HEK293 (cell line): ENCODE data around the gene RDX.

Source experiments
- CTCF ChIA-PET: fragments of 350-600 bp; formaldehyde crosslinking; extraction: SDS; loops from one replicate; lab custom pipeline; 2021; ENCODE audit warnings: antibody characterized with exemption; lab: Yijun Ruan, JAX
- POLR2A ChIA-PET: fragments of 300-600 bp; formaldehyde crosslinking; extraction: SDS; loops from one replicate; lab custom pipeline; 2020; ENCODE audit warnings: antibody characterized with exemption, inconsistent platforms; lab: Yijun Ruan, JAX
- H3K27ac ChIP-seq: fragments of 200-500 bp; sonication (Bioruptor generic); 2 replicates; pipeline ENCODE4 v1.5.1; 2014; ENCODE audit warnings: low read depth, low read length, control low read depth, inconsistent platforms; ENCODE audit errors: extremely low read depth
- H3K36me3 ChIP-seq, 2 experiments: fragments of 200-500 bp in 1 of 2; sonication (Bioruptor generic) in 1 of 2; 1 replicate in 1 of 2; 2 replicates in 1 of 2; pipeline ENCODE4 v1.5.1; 2014 to 2017; ENCODE audit warnings: inconsistent platforms in 2 of 2, low read length in 2 of 2; ENCODE audit not compliant: control insufficient read depth in 2 of 2, insufficient read depth in 1 of 2
- H3K4me1 ChIP-seq: fragments of 200-500 bp; sonication (Bioruptor generic); 2 replicates; pipeline ENCODE4 v1.5.1; 2014; ENCODE audit warnings: mild to moderate bottlenecking, low read length, inconsistent platforms; ENCODE audit not compliant: control insufficient read depth, insufficient read depth
- H3K4me3 ChIP-seq: 2 replicates; pipeline ENCODE4 v1.5.1; 2011; ENCODE audit warnings: low read depth, mild to moderate bottlenecking, control low read depth, low read length, moderate library complexity
- H3K9me3 ChIP-seq: fragments of 200-500 bp; sonication (Bioruptor generic); 2 replicates; pipeline ENCODE4 v1.5.1; 2014; ENCODE audit warnings: low read depth, low read length, inconsistent platforms; ENCODE audit not compliant: control insufficient read depth, insufficient read depth
- HIC1 ChIP-seq: fragments of 450-650 bp; formaldehyde crosslinking; IDR thresholded peaks from 2 replicates; pipeline ENCODE4 v1.5.1; 2016; ENCODE audit warnings: missing biosample characterization, missing genetic modification characterization
- IKZF3 ChIP-seq: fragments of 450-650 bp; IDR thresholded peaks from 2 replicates; pipeline ENCODE4 v1.5.0; 2018; ENCODE audit warnings: missing biosample characterization, mild to moderate bottlenecking, missing genetic modification characterization, moderate library complexity
- KLF1 ChIP-seq: fragments of 450-650 bp; formaldehyde crosslinking; IDR thresholded peaks from 2 replicates; pipeline ENCODE4 v1.5.1; 2016; ENCODE audit warnings: missing biosample characterization, missing genetic modification characterization
- MEIS1 ChIP-seq: sonication (generic); formaldehyde crosslinking; IDR thresholded peaks from 2 replicates; pipeline ENCODE4 v1.8.1; 2022; ENCODE audit warnings: missing genetic modification reagents, mild to moderate bottlenecking, borderline replicate concordance
- MYNN ChIP-seq: fragments of 450-650 bp; formaldehyde crosslinking; IDR thresholded peaks from 2 replicates; pipeline ENCODE4 v1.5.1; 2016; ENCODE audit warnings: missing biosample characterization, missing genetic modification characterization, borderline replicate concordance
- REST ChIP-seq: fragments of 450-650 bp; formaldehyde crosslinking; IDR thresholded peaks from 2 replicates; pipeline ENCODE4 v1.5.1; 2016; ENCODE audit warnings: missing biosample characterization, missing genetic modification characterization
- SP3 ChIP-seq: fragments of 450-650 bp; formaldehyde crosslinking; IDR thresholded peaks from 2 replicates; pipeline ENCODE4 v1.5.1; 2016; ENCODE audit warnings: missing biosample characterization, missing genetic modification characterization
- YY2 ChIP-seq: fragments of 450-650 bp; formaldehyde crosslinking; IDR thresholded peaks from 2 replicates; pipeline ENCODE4 v1.5.1; 2016; ENCODE audit warnings: missing biosample characterization, missing genetic modification characterization
- ZNF133 ChIP-seq: fragments of 450-650 bp; formaldehyde crosslinking; IDR thresholded peaks from 2 replicates; pipeline ENCODE4 v1.5.1; 2016; ENCODE audit warnings: missing biosample characterization, missing genetic modification characterization
- ZNF175 ChIP-seq: fragments of 450-650 bp; formaldehyde crosslinking; IDR thresholded peaks from 2 replicates; pipeline ENCODE4 v1.5.1; 2016; ENCODE audit warnings: missing biosample characterization, missing genetic modification characterization
- ZNF2 ChIP-seq: fragments of 450-650 bp; formaldehyde crosslinking; IDR thresholded peaks from 2 replicates; pipeline ENCODE4 v1.5.1; 2016; ENCODE audit warnings: missing biosample characterization, missing genetic modification characterization
- ZNF223 ChIP-seq: fragments of 450-650 bp; formaldehyde crosslinking; IDR thresholded peaks from 2 replicates; pipeline ENCODE4 v1.5.1; 2016; ENCODE audit warnings: missing biosample characterization, missing genetic modification characterization
- ZNF274 ChIP-seq, 2 experiments: fragments of 200-500 bp in 1 of 2; fragments of 450-650 bp in 1 of 2; sonication (Bioruptor generic) in 1 of 2; formaldehyde crosslinking in 1 of 2; IDR thresholded peaks; 2 replicates each; pipeline versions ENCODE4 v1.5.1 to v1.6.1; 2014 to 2016; ENCODE audit warnings: borderline replicate concordance in 1 of 2, inconsistent platforms in 1 of 2, low read length in 1 of 2, missing biosample characterization in 1 of 2, missing genetic modification characterization in 1 of 2
- ZNF416 ChIP-seq: fragments of 450-650 bp; formaldehyde crosslinking; IDR thresholded peaks from 2 replicates; pipeline ENCODE4 v1.5.1; 2016; ENCODE audit warnings: missing biosample characterization, missing genetic modification characterization
- ZNF548 ChIP-seq: fragments of 450-650 bp; formaldehyde crosslinking; IDR thresholded peaks from 2 replicates; pipeline ENCODE4 v1.5.1; 2016; ENCODE audit warnings: missing biosample characterization, missing genetic modification characterization
- ZNF585B ChIP-seq: fragments of 450-650 bp; formaldehyde crosslinking; IDR thresholded peaks from 2 replicates; pipeline ENCODE4 v1.5.1; 2016; ENCODE audit warnings: missing biosample characterization, missing genetic modification characterization
- ZNF596 ChIP-seq: fragments of 450-650 bp; IDR thresholded peaks from 2 replicates; pipeline ENCODE4 v1.5.0; 2018; ENCODE audit warnings: missing biosample characterization, mild to moderate bottlenecking, missing genetic modification characterization, moderate library complexity
- ZNF654 ChIP-seq: fragments of 450-650 bp; formaldehyde crosslinking; IDR thresholded peaks from 2 replicates; pipeline ENCODE4 v1.5.1; 2016; ENCODE audit warnings: low read depth, missing biosample characterization, missing genetic modification characterization
- ZNF76 ChIP-seq: fragments of 450-650 bp; formaldehyde crosslinking; IDR thresholded peaks from 2 replicates; pipeline ENCODE4; 2016; ENCODE audit warnings: low read depth, missing biosample characterization, missing genetic modification characterization, borderline replicate concordance
- TF ChIP-seq, protein P1 (sequence below): fragments of 450-650 bp; formaldehyde crosslinking; IDR thresholded peaks from 2 replicates; pipeline ENCODE4 v1.5.1; 2016; ENCODE audit warnings: missing biosample characterization, missing genetic modification characterization
- TF ChIP-seq, protein P2 (sequence below): fragments of 450-650 bp; formaldehyde crosslinking; IDR thresholded peaks from 2 replicates; pipeline ENCODE4 v1.5.1; 2016; ENCODE audit warnings: missing biosample characterization, missing genetic modification characterization
- TF ChIP-seq, protein P3 (sequence below): fragments of 450-650 bp; formaldehyde crosslinking; IDR thresholded peaks from 2 replicates; pipeline ENCODE4 v1.5.1; 2016; ENCODE audit warnings: missing biosample characterization, missing genetic modification characterization

RDX gene

DNA sequence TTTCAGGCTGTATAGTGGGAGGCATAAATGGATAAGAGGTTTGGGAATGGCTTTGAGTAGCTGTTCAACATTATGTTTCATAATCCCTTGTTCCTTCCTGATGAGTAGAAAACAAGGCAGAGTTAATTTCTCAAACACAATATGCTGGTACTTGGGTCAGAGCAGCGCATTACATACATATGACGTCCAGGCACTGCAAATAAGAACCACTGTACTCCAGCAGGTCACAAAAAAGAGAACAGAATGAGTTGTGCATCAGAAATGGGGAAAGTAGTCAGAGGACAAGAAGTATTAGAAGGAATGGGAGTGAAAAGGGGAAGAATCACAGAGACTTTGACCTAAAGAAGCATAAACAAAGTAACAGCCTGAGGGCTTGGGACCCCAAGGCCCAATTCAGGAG lies 44.0 kb upstream of the RDX start:
- H3K9me3 ChIP-seq, result no peaks in the 10 kb centered on the region
- TF ChIP-seq ZNF416 (no peak), ZNF175 (tag by site-specific recombination) (no peak), ZNF133 (tag by site-specific recombination) (no peak), ZNF76 (tag by site-specific recombination) (no peak), KLF1 (tag by site-specific recombination) (no peak), HIC1 (no peak), ZNF2 (tag by site-specific recombination) (no peak), MYNN (tag by site-specific recombination) (no peak), ZNF585B (tag by site-specific recombination) (no peak)
- TF ChIP-seq, protein P1, sequence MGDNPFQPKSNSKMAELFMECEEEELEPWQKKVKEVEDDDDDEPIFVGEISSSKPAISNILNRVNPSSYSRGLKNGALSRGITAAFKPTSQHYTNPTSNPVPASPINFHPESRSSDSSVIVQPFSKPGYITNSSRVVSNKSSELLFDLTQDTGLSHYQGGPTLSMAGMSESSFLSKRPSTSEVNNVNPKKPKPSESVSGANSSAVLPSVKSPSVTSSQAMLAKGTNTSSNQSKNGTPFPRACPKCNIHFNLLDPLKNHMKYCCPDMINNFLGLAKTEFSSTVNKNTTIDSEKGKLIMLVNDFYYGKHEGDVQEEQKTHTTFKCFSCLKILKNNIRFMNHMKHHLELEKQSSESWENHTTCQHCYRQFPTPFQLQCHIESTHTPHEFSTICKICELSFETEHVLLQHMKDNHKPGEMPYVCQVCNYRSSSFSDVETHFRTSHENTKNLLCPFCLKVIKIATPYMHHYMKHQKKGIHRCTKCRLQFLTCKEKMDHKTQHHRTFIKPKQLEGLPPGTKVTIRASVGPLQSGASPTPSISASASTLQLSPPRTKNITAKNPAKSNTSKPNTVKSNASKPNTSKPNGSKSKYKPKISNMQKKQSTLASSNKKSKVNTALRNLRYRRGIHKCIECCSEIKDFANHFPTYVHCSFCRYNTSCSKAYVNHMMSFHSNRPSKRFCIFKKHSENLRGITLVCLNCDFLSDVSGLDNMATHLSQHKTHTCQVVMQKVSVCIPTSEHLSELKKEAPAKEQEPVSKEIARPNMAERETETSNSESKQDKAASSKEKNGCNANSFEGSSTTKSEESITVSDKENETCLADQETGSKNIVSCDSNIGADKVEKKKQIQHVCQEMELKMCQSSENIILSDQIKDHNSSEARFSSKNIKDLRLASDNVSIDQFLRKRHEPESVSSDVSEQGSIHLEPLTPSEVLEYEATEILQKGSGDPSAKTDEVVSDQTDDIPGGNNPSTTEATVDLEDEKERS (tag by site-specific recombination), result no peak
- TF ChIP-seq, protein P2, sequence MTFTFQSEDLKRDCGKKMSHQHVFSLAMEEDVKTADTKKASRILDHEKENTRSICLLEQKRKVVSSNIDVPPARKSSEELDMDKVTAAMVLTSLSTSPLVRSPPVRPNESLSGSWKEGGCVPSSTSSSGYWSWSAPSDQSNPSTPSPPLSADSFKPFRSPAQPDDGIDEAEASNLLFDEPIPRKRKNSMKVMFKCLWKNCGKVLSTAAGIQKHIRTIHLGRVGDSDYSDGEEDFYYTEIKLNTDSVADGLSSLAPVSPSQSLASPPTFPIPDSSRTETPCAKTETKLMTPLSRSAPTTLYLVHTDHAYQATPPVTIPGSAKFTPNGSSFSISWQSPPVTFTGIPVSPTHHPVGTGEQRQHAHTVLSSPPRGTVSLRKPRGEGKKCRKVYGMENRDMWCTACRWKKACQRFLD (tag by site-specific recombination), result no peak
- TF ChIP-seq, all 188 proteins: peak for 0
- Histone ChIP-seq H3K4me3 (no peak overlapping the region), H3K36me3 (no peaks in the 10 kb centered on the region), H3K27ac (no peak overlapping the region), H3K4me1 (no peaks in the 10 kb centered on the region)
- ChIA-PET POLR2A (interaction anchor here (0.6 kb wide), 1 partner anchor 12 kb away, joined by 4 read pairs; no protein-coding TSS in a partner anchor), CTCF (interaction anchor here (0.7 to 1.0 kb wide), 2 partner anchors 9 to 31 kb away, joined by 3 read pairs; no protein-coding TSS in a partner anchor)

DNA sequence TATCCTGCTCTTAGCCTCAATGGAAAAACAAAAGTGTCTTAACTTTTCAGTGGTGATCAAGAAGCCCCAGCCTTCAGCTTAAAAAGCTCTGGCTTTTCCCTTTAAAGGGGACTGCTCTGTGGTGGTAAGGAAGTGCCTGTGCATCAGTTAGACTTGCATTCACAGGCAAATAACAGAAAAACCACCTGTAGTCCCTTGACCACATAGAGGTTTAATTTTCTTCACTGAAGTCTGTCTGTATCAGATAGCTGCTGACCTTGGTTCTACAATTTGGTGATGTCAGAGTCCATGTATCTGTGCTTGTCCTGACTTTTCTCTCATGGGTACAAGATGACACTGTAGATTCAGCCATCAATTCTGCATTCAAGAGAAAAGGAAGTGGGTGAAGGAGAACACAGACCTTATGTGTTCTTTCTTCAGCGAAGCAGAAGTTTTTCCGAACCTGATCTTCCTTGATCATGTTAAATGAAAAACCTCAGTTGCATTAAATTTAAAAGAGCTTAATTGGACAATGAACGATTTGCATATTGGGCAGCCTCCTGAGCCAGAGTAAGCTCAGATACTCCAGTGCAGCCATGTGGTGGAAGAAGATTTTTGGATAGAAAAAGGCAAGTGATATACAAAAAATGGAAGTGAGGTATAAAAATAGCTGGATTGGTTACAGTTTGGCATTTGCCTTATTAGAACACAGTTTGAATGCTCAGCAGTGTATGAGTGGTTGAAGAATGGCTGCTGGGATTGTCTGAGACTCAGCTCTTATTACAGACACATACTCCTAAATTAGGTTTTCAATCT lies 43.2 kb upstream of the RDX start:
- Histone ChIP-seq H3K4me3 (no peak overlapping the region), H3K27ac (no peak overlapping the region), H3K4me1 (no peaks in the 10 kb centered on the region), H3K36me3 (no peaks in the 10 kb centered on the region), H3K9me3 (no peaks in the 10 kb centered on the region)
- CTCF ChIA-PET, result interaction anchor here (1.0 to 1.3 kb wide), 3 partner anchors 21 to 31 kb away, joined by 3 read pairs; no protein-coding TSS in a partner anchor
- POLR2A ChIA-PET, result interaction anchor here (0.6 kb wide), 1 partner anchor 11 kb away, joined by 4 read pairs; no protein-coding TSS in a partner anchor
- TF ChIP-seq IKZF3 (no peak), ZNF548 (tag by site-specific recombination) (no peak), SP3 (tag by site-specific recombination) (no peak), ZNF596 (no peak), ZNF274 (IDR thresholded peaks at IDR 0.05; ENCODE audit: low read length) (no peak), ZNF274 (tag by site-specific recombination; IDR thresholded peaks at IDR 0.05; ENCODE audit: borderline replicate concordance) (no peak), MEIS1 (CRISPR knock-in tag) (no peak), ZNF654 (tag by site-specific recombination) (no peak), YY2 (tag by site-specific recombination) (no peak), REST (no peak), ZNF223 (tag by site-specific recombination) (no peak)
- TF ChIP-seq, protein P3, sequence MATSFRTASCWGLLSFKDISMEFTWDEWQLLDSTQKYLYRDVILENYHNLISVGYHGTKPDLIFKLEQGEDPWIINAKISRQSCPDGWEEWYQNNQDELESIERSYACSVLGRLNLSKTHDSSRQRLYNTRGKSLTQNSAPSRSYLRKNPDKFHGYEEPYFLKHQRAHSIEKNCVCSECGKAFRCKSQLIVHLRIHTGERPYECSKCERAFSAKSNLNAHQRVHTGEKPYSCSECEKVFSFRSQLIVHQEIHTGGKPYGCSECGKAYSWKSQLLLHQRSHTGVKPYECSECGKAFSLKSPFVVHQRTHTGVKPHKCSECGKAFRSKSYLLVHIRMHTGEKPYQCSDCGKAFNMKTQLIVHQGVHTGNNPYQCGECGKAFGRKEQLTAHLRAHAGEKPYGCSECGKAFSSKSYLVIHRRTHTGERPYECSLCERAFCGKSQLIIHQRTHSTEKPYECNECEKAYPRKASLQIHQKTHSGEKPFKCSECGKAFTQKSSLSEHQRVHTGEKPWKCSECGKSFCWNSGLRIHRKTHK (tag by site-specific recombination), result no peak
